ENCODE data around the gene OR4X1.
"Not testable (repeated sequence)": the region's sequence is repeated elsewhere in the genome, so short reads cannot be mapped to it uniquely, and the experiment has no call there.

Gene OR4X1

GRCh38 chr11:48263423-48263911 is at the start of gene OR4X1:
Gene OR4X1 (plus strand): TSS chr11:48263861. CDS start chr11:48263861, 0 bp downstream.
- Histone ChIP-seq H3K27me3 (replicated peaks; ENCODE audit: control insufficient read depth, insufficient read depth, low read length) (no peaks in the 10 kb centered on the region), H3K9me3 (ENCODE audit: control insufficient read depth, low read length) (no peaks in the 10 kb centered on the region), H3K36me3 (ENCODE audit: control insufficient read depth, insufficient read depth, low read length, severe bottlenecking) (no peaks in the 10 kb centered on the region), H3K4me3 (ENCODE audit: low read length) (no peak within 1 kb of the TSS), H3K4me1 (ENCODE audit: control insufficient read depth, insufficient read depth, low read length) (no peaks in the 10 kb centered on the region), H3K9ac (ENCODE audit: low read length) (no peak within 1 kb of the TSS)
- no peak for DNase-seq (ENCODE audit: low read depth)

GRCh38 chr11:48216510-48216909 is 47.2 kb upstream of the OR4X1 start, which contains the start of gene OR4B1:
Gene OR4B1 (plus strand): TSS chr11:48216810. CDS start chr11:48216810, 0 bp downstream.
- no peaks in the 10 kb centered on the region for H3K36me3 ChIP-seq (ENCODE audit: control insufficient read depth, insufficient read depth, low read length, severe bottlenecking)
- H3K9me3 ChIP-seq (ENCODE audit: control insufficient read depth, low read length) = peaks cover 4% of the 10 kb centered on the region

GRCh38 chr11:48228761-48229160 is 34.9 kb upstream of the OR4X1 start:
- Histone ChIP-seq H3K4me1 (ENCODE audit: control insufficient read depth, insufficient read depth, low read length) (no peaks in the 10 kb centered on the region), H3K36me3 (ENCODE audit: control insufficient read depth, insufficient read depth, low read length, severe bottlenecking) (no peaks in the 10 kb centered on the region), H3K9ac (ENCODE audit: low read length) (no peak overlapping the region), H3K4me3 (ENCODE audit: low read length) (no peak overlapping the region), H3K27me3 (replicated peaks; ENCODE audit: control insufficient read depth, insufficient read depth, low read length) (no peaks in the 10 kb centered on the region), H3K9me3 (ENCODE audit: control insufficient read depth, low read length) (peaks cover 3% of the 10 kb centered on the region)
- DNase-seq (ENCODE audit: low read depth) = no peak

More at GRCh38 chr11:48216510-48216909, 47.2 kb upstream of the OR4X1 start, which contains the start of gene OR4B1:
- peaks cover 5% of the 10 kb centered on the region for H3K27me3 ChIP-seq (replicated peaks; ENCODE audit: control insufficient read depth, insufficient read depth, low read length)
- no peak for DNase-seq (ENCODE audit: low read depth)
- H3K9ac ChIP-seq (ENCODE audit: low read length) = no peak within 1 kb of the TSS
- H3K4me1 ChIP-seq (ENCODE audit: control insufficient read depth, insufficient read depth, low read length) = no peaks in the 10 kb centered on the region
- H3K4me3 ChIP-seq (ENCODE audit: low read length) = no peak within 1 kb of the TSS

- not testable (repeated sequence) for H3K4me3 ChIP-seq (ENCODE audit: low read length); H3K9ac ChIP-seq (ENCODE audit: low read length); H3K4me1 ChIP-seq (ENCODE audit: control insufficient read depth, insufficient read depth, low read length); DNase-seq (ENCODE audit: low read depth); H3K9me3 ChIP-seq (ENCODE audit: control insufficient read depth, low read length); H3K27me3 ChIP-seq (replicated peaks; ENCODE audit: control insufficient read depth, insufficient read depth, low read length); H3K36me3 ChIP-seq (ENCODE audit: control insufficient read depth, insufficient read depth, low read length, severe bottlenecking)
These were observed 33.6 kb upstream of the OR4X1 start for GRCh38 chr11:48230057-48230456.

GRCh38 chr11:48237727-48238126 is 25.9 kb upstream of the OR4X1 start:
- no peak overlapping the region for H3K9ac ChIP-seq (ENCODE audit: low read length)
- H3K4me3 ChIP-seq (ENCODE audit: low read length) = no peak overlapping the region
- no peaks in the 10 kb centered on the region for H3K4me1 ChIP-seq (ENCODE audit: control insufficient read depth, insufficient read depth, low read length)
- H3K9me3 ChIP-seq (ENCODE audit: control insufficient read depth, low read length) = no peaks in the 10 kb centered on the region
- no peaks in the 10 kb centered on the region for H3K27me3 ChIP-seq (replicated peaks; ENCODE audit: control insufficient read depth, insufficient read depth, low read length)
- DNase-seq (ENCODE audit: low read depth) = no peak
- no peaks in the 10 kb centered on the region for H3K36me3 ChIP-seq (ENCODE audit: control insufficient read depth, insufficient read depth, low read length, severe bottlenecking)

GRCh38 chr11:48242501-48242900 is 21.2 kb upstream of the OR4X1 start:
- H3K36me3 ChIP-seq (ENCODE audit: control insufficient read depth, insufficient read depth, low read length, severe bottlenecking) = no peaks in the 10 kb centered on the region
- peaks cover 4% of the 10 kb centered on the region for H3K9me3 ChIP-seq (ENCODE audit: control insufficient read depth, low read length)
- H3K9ac ChIP-seq (ENCODE audit: low read length) = no peak overlapping the region
- H3K4me1 ChIP-seq (ENCODE audit: control insufficient read depth, insufficient read depth, low read length) = no peaks in the 10 kb centered on the region
- no peak for DNase-seq (ENCODE audit: low read depth)
- H3K27me3 ChIP-seq (replicated peaks; ENCODE audit: control insufficient read depth, insufficient read depth, low read length) = no peaks in the 10 kb centered on the region
- H3K4me3 ChIP-seq (ENCODE audit: low read length) = no peak overlapping the region

- Histone ChIP-seq H3K4me1 (ENCODE audit: control insufficient read depth, insufficient read depth, low read length) (no peaks in the 10 kb centered on the region), H3K9ac (ENCODE audit: low read length) (no peak within 1 kb of the TSS), H3K4me3 (ENCODE audit: low read length) (no peak within 1 kb of the TSS), H3K9me3 (ENCODE audit: control insufficient read depth, low read length) (peaks cover 11% of the 10 kb centered on the region), H3K27me3 (replicated peaks; ENCODE audit: control insufficient read depth, insufficient read depth, low read length) (no peaks in the 10 kb centered on the region), H3K36me3 (ENCODE audit: control insufficient read depth, insufficient read depth, low read length, severe bottlenecking) (no peaks in the 10 kb centered on the region)
- no peak for DNase-seq (ENCODE audit: low read depth)
These were observed 18.9 kb upstream of the OR4X1 start, which contains the start of gene OR4X2 for GRCh38 chr11:48244804-48245203. Gene OR4X2 (plus strand): TSS chr11:48245104. CDS start chr11:48245104, 0 bp downstream.

- Histone ChIP-seq H3K27me3 (replicated peaks; ENCODE audit: control insufficient read depth, insufficient read depth, low read length) (no peaks in the 10 kb centered on the region), H3K4me3 (ENCODE audit: low read length) (no peak overlapping the region), H3K9me3 (ENCODE audit: control insufficient read depth, low read length) (peaks cover 11% of the 10 kb centered on the region), H3K9ac (ENCODE audit: low read length) (no peak overlapping the region), H3K4me1 (ENCODE audit: control insufficient read depth, insufficient read depth, low read length) (no peaks in the 10 kb centered on the region), H3K36me3 (ENCODE audit: control insufficient read depth, insufficient read depth, low read length, severe bottlenecking) (no peaks in the 10 kb centered on the region)
- no peak for DNase-seq (ENCODE audit: low read depth)
These were observed 14.8 kb upstream of the OR4X1 start for GRCh38 chr11:48248902-48249301.

- no peaks in the 10 kb centered on the region for H3K27me3 ChIP-seq (replicated peaks; ENCODE audit: control insufficient read depth, insufficient read depth, low read length)
- no peaks in the 10 kb centered on the region for H3K4me1 ChIP-seq (ENCODE audit: control insufficient read depth, insufficient read depth, low read length)
- no peak overlapping the region for H3K4me3 ChIP-seq (ENCODE audit: low read length)
- no peaks in the 10 kb centered on the region for H3K9me3 ChIP-seq (ENCODE audit: control insufficient read depth, low read length)
- no peaks in the 10 kb centered on the region for H3K36me3 ChIP-seq (ENCODE audit: control insufficient read depth, insufficient read depth, low read length, severe bottlenecking)
- no peak for DNase-seq (ENCODE audit: low read depth)
- H3K9ac ChIP-seq (ENCODE audit: low read length) = no peak overlapping the region
These were observed 2.1 kb upstream of the OR4X1 start for GRCh38 chr11:48261600-48261999.

GRCh38 chr11:48270621-48271020 is 7.0 kb downstream of the OR4X1 start:
- H3K9ac ChIP-seq (ENCODE audit: low read length) = no peak overlapping the region
- DNase-seq (ENCODE audit: low read depth) = no peak

GRCh38 chr11:48272606-48273005 is 8.9 kb downstream of the OR4X1 start:
- H3K4me3 ChIP-seq (ENCODE audit: low read length) = no peak overlapping the region
- H3K27me3 ChIP-seq (replicated peaks; ENCODE audit: control insufficient read depth, insufficient read depth, low read length) = no peaks in the 10 kb centered on the region
- no peaks in the 10 kb centered on the region for H3K9me3 ChIP-seq (ENCODE audit: control insufficient read depth, low read length)
- no peaks in the 10 kb centered on the region for H3K36me3 ChIP-seq (ENCODE audit: control insufficient read depth, insufficient read depth, low read length, severe bottlenecking)
- DNase-seq (ENCODE audit: low read depth) = no peak
- no peaks in the 10 kb centered on the region for H3K4me1 ChIP-seq (ENCODE audit: control insufficient read depth, insufficient read depth, low read length)
- H3K9ac ChIP-seq (ENCODE audit: low read length) = no peak overlapping the region

More at GRCh38 chr11:48270621-48271020, 7.0 kb downstream of the OR4X1 start:
- H3K36me3 ChIP-seq (ENCODE audit: control insufficient read depth, insufficient read depth, low read length, severe bottlenecking) = no peaks in the 10 kb centered on the region
- no peaks in the 10 kb centered on the region for H3K27me3 ChIP-seq (replicated peaks; ENCODE audit: control insufficient read depth, insufficient read depth, low read length)
- no peak overlapping the region for H3K4me3 ChIP-seq (ENCODE audit: low read length)
- no peaks in the 10 kb centered on the region for H3K4me1 ChIP-seq (ENCODE audit: control insufficient read depth, insufficient read depth, low read length)
- no peaks in the 10 kb centered on the region for H3K9me3 ChIP-seq (ENCODE audit: control insufficient read depth, low read length)

- no peak for DNase-seq (ENCODE audit: low read depth)
- no peaks in the 10 kb centered on the region for H3K4me1 ChIP-seq (ENCODE audit: control insufficient read depth, insufficient read depth, low read length)
- H3K4me3 ChIP-seq (ENCODE audit: low read length) = no peak within 1 kb of the TSS
- H3K9me3 ChIP-seq (ENCODE audit: control insufficient read depth, low read length) = no peaks in the 10 kb centered on the region
- H3K9ac ChIP-seq (ENCODE audit: low read length) = no peak within 1 kb of the TSS
- no peaks in the 10 kb centered on the region for H3K27me3 ChIP-seq (replicated peaks; ENCODE audit: control insufficient read depth, insufficient read depth, low read length)
- no peaks in the 10 kb centered on the region for H3K36me3 ChIP-seq (ENCODE audit: control insufficient read depth, insufficient read depth, low read length, severe bottlenecking)
These were observed 42.3 kb downstream of the OR4X1 start, which contains the start of gene OR4S1 for GRCh38 chr11:48305923-48306322. Gene OR4S1 (plus strand): TSS chr11:48306223. CDS start chr11:48306223, 0 bp downstream.
